Thyroid gland (tissue), 4 donors: ENCODE data around the gene TMEM132D. TPM values are rescaled to one million over a fixed set of nuclear protein-coding genes. Genes with fewer than 3 reads are reported as not detected.

ENCODE experiments used
- DNase-seq, 2 donors: peaks; one replicate each; pipeline ENCODE4 v3.0.0-alpha.2; 2019
- H3K27ac ChIP-seq, 3 donors: fragments of 200-600 bp; sonication (generic); 1 replicate in 2 of 3; 2 replicates in 1 of 3; pipeline ENCODE4 v1.5.1; 2016 to 2019; ENCODE audit warnings: mild to moderate bottlenecking in 1 of 3, moderate library complexity in 1 of 3
- H3K27me3 ChIP-seq: fragments of 200-600 bp; sonication (generic); one replicate; pipeline ENCODE4 v1.5.1; 2019
- H3K36me3 ChIP-seq, 2 donors: fragments of 200-600 bp; sonication (generic); one replicate each; pipeline ENCODE4 v1.5.1; 2016 to 2019
- H3K4me1 ChIP-seq, 2 donors: fragments of 200-600 bp; sonication (generic); one replicate each; pipeline ENCODE4 v1.5.1; 2017 to 2019
- H3K4me3 ChIP-seq, 3 donors: fragments of 200-600 bp; sonication (generic); replicated peaks in 1 of 3; 1 replicate in 2 of 3; 2 replicates in 1 of 3; pipeline ENCODE4 v1.5.1; 2016; ENCODE audit warnings: mild to moderate bottlenecking in 1 of 3
- H3K9me3 ChIP-seq: fragments of 200-600 bp; sonication (generic); one replicate; pipeline ENCODE4 v1.5.1; 2017
- POLR2A ChIP-seq, 2 donors: fragments of 450-650 bp; IDR thresholded peaks; one replicate each; pipeline ENCODE4 v1.6.1; 2017; ENCODE audit warnings: antibody characterized with exemption in 2 of 2, mild to moderate bottlenecking in 2 of 2, moderate library complexity in 1 of 2
- WGBS, 2 donors: methylation state at CpG; one replicate each; pipeline ENCODE4 v1.1.5; 2017; 5-methylcytosine and 5-hydroxymethylcytosine counted together
- intact Hi-C: fragments of 100-400 bp; cut with DNase I; formaldehyde crosslinking; loops from one replicate; pipeline ENCODE4 v1.15.1; 2023
- total RNA-seq, 4 donors: library from RNA; depleted of rRNA; stranded (reverse); fragments of >200 nt; gene quantifications; one replicate each; pipeline ENCODE4 v1.2.3, GENCODE V29; 2016
- TF ChIP-seq, protein P1 (sequence below), 6 experiments: fragments of 200-600 bp in 3 of 6; fragments of 450-650 bp in 3 of 6; sonication (generic) in 3 of 6; IDR thresholded peaks; one replicate each; pipeline ENCODE4 v1.5.1; 2016 to 2019; ENCODE audit warnings: antibody characterized with exemption in 6 of 6, mild to moderate bottlenecking in 2 of 6, inconsistent platforms in 1 of 6, moderate library complexity in 1 of 6

The TMEM132D gene
- total RNA-seq, 4 donors from 2014 or later: not detected

DNA sequence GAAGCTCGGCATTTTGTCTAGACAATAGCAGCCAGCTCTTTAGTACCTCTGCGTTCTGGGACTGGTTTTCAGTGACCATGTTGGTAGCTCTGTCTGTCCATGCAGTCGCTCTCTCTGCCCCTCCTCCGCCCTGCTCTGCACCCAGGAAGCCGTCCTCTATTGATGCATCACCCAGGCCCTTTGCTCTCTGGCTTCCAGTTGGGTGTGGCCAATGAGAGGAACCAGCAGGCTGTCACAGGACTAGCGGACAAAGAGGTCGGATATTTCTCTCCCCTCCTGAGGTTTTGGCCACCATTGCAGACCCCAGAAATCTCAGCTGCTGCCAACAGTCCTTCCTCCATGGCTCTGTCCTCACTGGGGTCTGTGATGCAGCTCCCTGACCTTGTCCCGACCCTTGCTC, 180.6 kb downstream of the TMEM132D start:
- TF ChIP-seq POLR2A (IDR thresholded peaks at IDR 0.05): no peak
- TF ChIP-seq, protein P1, sequence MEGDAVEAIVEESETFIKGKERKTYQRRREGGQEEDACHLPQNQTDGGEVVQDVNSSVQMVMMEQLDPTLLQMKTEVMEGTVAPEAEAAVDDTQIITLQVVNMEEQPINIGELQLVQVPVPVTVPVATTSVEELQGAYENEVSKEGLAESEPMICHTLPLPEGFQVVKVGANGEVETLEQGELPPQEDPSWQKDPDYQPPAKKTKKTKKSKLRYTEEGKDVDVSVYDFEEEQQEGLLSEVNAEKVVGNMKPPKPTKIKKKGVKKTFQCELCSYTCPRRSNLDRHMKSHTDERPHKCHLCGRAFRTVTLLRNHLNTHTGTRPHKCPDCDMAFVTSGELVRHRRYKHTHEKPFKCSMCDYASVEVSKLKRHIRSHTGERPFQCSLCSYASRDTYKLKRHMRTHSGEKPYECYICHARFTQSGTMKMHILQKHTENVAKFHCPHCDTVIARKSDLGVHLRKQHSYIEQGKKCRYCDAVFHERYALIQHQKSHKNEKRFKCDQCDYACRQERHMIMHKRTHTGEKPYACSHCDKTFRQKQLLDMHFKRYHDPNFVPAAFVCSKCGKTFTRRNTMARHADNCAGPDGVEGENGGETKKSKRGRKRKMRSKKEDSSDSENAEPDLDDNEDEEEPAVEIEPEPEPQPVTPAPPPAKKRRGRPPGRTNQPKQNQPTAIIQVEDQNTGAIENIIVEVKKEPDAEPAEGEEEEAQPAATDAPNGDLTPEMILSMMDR (IDR thresholded peaks at IDR 0.05): no peak
- H3K9me3 ChIP-seq: no peaks in the 10 kb centered on the region

DNA sequence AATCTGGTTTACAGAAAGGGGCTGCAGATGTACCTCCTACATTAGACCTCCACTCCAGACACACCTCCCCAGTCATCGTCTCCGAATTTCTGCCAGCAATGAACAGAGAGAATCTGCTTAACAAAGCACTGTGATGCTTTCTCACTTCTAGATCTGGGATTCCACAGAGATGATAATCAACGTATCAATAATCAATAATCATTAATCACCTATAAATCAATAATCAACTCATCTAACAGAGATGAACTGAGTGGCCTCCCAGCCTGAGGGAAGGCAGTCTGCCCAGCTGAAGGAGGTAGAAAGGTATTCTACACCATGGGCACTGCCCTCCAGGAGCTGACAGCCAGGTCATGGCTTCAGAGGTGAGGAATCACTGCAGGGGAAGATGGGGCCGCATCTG, 183.2 kb downstream of the TMEM132D start:
- H3K9me3 ChIP-seq: no peaks in the 10 kb centered on the region
- 68 to 85% methylated on average over 4 of the region's 4 CpGs for WGBS, 2 donors
- no peaks in the 10 kb centered on the region for H3K27me3 ChIP-seq
- H3K4me3 ChIP-seq: no peak overlapping the region
- intact Hi-C loops: no loop called here
- H3K36me3 ChIP-seq: no peaks in the 10 kb centered on the region
- no peak for DNase-seq
- H3K27ac ChIP-seq: no peak overlapping the region
- H3K4me1 ChIP-seq: no peaks in the 10 kb centered on the region
- TF ChIP-seq, protein P1 (IDR thresholded peaks at IDR 0.05): no peak
- TF ChIP-seq POLR2A (IDR thresholded peaks at IDR 0.05): no peak

More for the DNA sequence above, 180.6 kb downstream of the TMEM132D start:
- H3K4me1 ChIP-seq: no peaks in the 10 kb centered on the region
- no peaks in the 10 kb centered on the region for H3K36me3 ChIP-seq
- no peak overlapping the region for H3K27ac ChIP-seq
- 75 to 77% methylated on average over 8 of the region's 8 CpGs for WGBS, 2 donors
- DNase-seq: no peak
- H3K4me3 ChIP-seq: no peak overlapping the region
- no peaks in the 10 kb centered on the region for H3K27me3 ChIP-seq
- intact Hi-C loops: no loop called here

DNA sequence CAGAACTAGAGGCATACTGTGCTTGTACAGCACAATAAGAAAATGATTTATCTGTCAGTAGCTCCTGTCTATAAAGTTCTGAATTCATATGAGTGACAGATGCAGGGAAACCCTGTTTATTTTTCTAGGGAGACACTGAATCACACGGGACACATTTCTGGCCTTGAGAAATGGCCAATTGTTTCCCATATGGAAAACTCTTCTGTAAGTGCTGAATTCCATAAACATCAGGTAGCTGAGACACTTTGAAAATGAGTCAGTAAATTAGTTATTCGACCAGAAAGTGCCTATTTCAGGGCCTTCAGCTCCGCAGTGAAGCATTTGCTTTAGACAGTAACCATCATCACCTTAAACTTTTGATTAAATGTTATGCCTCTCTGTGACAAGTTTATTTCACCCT, 184.4 kb downstream of the TMEM132D start:
- TF ChIP-seq, protein P1 (IDR thresholded peaks at IDR 0.05): no peak
- TF ChIP-seq POLR2A (IDR thresholded peaks at IDR 0.05): no peak
- WGBS, 2 donors: 42 to 52% methylated on average over 3 of the region's 3 CpGs
- no peak for DNase-seq
- H3K27ac ChIP-seq: no peak overlapping the region
- intact Hi-C loops: no loop called here
- H3K4me3 ChIP-seq: no peak overlapping the region
- no peaks in the 10 kb centered on the region for H3K9me3 ChIP-seq
- H3K36me3 ChIP-seq: no peaks in the 10 kb centered on the region
- H3K4me1 ChIP-seq: no peaks in the 10 kb centered on the region
- H3K27me3 ChIP-seq: no peaks in the 10 kb centered on the region

DNA sequence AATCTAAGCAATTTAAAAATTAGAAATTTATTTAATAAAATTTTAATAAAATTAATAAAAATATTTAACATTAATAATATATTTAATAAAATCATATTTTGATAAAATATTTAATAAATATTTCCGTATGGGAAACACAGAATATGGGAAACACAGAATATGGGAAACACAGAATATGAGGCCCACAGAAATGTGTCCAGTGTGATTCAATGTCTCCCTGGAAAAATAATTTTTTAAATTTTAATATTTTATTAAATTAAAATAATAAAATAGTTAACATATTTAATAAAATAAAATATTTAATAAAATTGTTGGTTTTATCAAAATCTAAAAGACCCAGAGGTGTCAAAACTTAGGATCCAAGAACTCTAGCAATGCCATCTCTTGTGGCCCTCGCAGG, 186.4 kb downstream of the TMEM132D start:
- Histone ChIP-seq H3K4me1 (no peaks in the 10 kb centered on the region), H3K36me3 (no peaks in the 10 kb centered on the region), H3K9me3 (no peaks in the 10 kb centered on the region), H3K27ac (no peak overlapping the region), H3K27me3 (no peaks in the 10 kb centered on the region), H3K4me3 (no peak overlapping the region)
- no peak for DNase-seq
- 84 to 87% methylated on average over 2 of the region's 2 CpGs for WGBS, 2 donors
- TF ChIP-seq, protein P1 (IDR thresholded peaks at IDR 0.05): no peak
- TF ChIP-seq POLR2A (IDR thresholded peaks at IDR 0.05): no peak
- intact Hi-C loops: no loop called here

DNA sequence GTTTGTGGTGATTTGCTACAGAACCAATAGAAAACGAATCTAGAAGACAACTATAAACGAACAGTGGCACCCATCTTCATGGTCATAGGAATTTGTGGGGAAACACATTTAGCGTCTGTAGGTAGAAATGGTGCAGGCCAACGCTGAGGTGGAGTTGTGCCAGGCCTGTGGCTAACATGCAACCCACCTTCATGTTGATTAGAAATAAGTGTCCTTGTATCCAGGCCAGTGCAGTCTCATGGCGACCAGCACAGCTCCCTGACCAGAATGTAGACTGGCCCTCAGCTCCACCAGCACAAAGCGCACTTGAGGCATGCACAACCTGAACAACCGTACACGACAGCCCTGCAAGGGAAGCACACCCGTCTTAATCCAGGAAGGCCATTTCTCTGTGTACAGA, 187.0 kb downstream of the TMEM132D start:
- no peaks in the 10 kb centered on the region for H3K27me3 ChIP-seq
- no peaks in the 10 kb centered on the region for H3K36me3 ChIP-seq
- no peak for DNase-seq
- TF ChIP-seq, protein P1 (IDR thresholded peaks at IDR 0.05): no peak
- WGBS, 2 donors: 80 to 90% methylated on average over 9 of the region's 9 CpGs
- intact Hi-C loops: no loop called here
- H3K4me3 ChIP-seq: no peak overlapping the region
- no peaks in the 10 kb centered on the region for H3K4me1 ChIP-seq
- no peak overlapping the region for H3K27ac ChIP-seq
- H3K9me3 ChIP-seq: no peaks in the 10 kb centered on the region
